Activated CD8-positive, alpha-beta memory T cell treated with anti-CD3 and anti-CD28 coated beads, Interleukin-2, amount 50 U/mL, for 1 hour (primary cell): ENCODE data around the gene PLAGL1.
"Not testable (repeated sequence)": the region's sequence is repeated elsewhere in the genome, so short reads cannot be mapped to it uniquely, and the experiment has no call there.

ENCODE experiments used
- DNase-seq: peaks from one replicate; pipeline ENCODE4 v3.0.0-alpha.2; 2020; ENCODE audit errors: extremely low read depth

Gene PLAGL1

GRCh38 chr6:143937668-143937970 is 70.4 kb downstream of the PLAGL1 start:
- DNase-seq = no peak

GRCh38 chr6:143936778-143937667 is 71.0 kb downstream of the PLAGL1 start:
- no peak for DNase-seq

GRCh38 chr6:143936347-143936746 is 71.7 kb downstream of the PLAGL1 start:
- no peak for DNase-seq

GRCh38 chr6:143934867-143935266 is 73.2 kb downstream of the PLAGL1 start:
- DNase-seq = no peak

GRCh38 chr6:143934331-143934730 is 73.7 kb downstream of the PLAGL1 start:
- DNase-seq = no peak

- no peak for DNase-seq
Measured at GRCh38 chr6:143929975-143930374, 78.1 kb downstream of the PLAGL1 start.

GRCh38 chr6:143928853-143929252 is 79.2 kb downstream of the PLAGL1 start:
- DNase-seq = no peak

- DNase-seq = not testable (repeated sequence)
Measured at GRCh38 chr6:143917026-143917425, 91.0 kb downstream of the PLAGL1 start.

GRCh38 chr6:143912671-143913070 is 95.4 kb downstream of the PLAGL1 start:
- DNase-seq = no peak

- no peak for DNase-seq
Measured at GRCh38 chr6:143911028-143911427, 97.0 kb downstream of the PLAGL1 start.

GRCh38 chr6:143902827-143903226 is 105.2 kb downstream of the PLAGL1 start:
- no peak for DNase-seq

GRCh38 chr6:143901885-143902750 is 105.9 kb downstream of the PLAGL1 start:
- DNase-seq = no peak

GRCh38 chr6:143900358-143900757 is 107.7 kb downstream of the PLAGL1 start:
- no peak for DNase-seq

GRCh38 chr6:143896126-143896860 is 111.8 kb downstream of the PLAGL1 start:
- no peak for DNase-seq

GRCh38 chr6:143894655-143895054 is 113.4 kb downstream of the PLAGL1 start:
- no peak for DNase-seq
